Measurements from ENCODE around the gene NUP188. TPM values are rescaled to one million over a fixed set of nuclear protein-coding genes. Genes with fewer than 3 reads are reported as not detected.
A peak's percentile ranks its signal among the peaks of the same experiment; 100 is the strongest.

The NUP188 gene
- total RNA-seq, 1 experiment from 2014 or later = 98.9 TPM

- peak overlapping the region; percentile 32; the same call in 1 of the 2 replicates for H3K27ac Mint-ChIP-seq
- H3K4me1 Mint-ChIP-seq = peaks cover 26% of the 10 kb centered on the region
- ATAC-seq = no peak
- H3K4me3 Mint-ChIP-seq = no peak overlapping the region
- no peak for TF ChIP-seq FOXP4 (CRISPR knock-in tag; IDR thresholded peaks at IDR 0.05)
- TF ChIP-seq ELF4 (CRISPR knock-in tag; IDR thresholded peaks at IDR 0.05; ENCODE audit: low read depth) = no peak
- TF ChIP-seq, protein P1, sequence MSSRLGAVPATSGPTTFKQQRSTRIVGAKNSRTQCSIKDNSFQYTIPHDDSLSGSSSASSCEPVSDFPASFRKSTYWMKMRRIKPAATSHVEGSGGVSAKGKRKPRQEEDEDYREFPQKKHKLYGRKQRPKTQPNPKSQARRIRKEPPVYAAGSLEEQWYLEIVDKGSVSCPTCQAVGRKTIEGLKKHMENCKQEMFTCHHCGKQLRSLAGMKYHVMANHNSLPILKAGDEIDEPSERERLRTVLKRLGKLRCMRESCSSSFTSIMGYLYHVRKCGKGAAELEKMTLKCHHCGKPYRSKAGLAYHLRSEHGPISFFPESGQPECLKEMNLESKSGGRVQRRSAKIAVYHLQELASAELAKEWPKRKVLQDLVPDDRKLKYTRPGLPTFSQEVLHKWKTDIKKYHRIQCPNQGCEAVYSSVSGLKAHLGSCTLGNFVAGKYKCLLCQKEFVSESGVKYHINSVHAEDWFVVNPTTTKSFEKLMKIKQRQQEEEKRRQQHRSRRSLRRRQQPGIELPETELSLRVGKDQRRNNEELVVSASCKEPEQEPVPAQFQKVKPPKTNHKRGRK (CRISPR knock-in tag; IDR thresholded peaks at IDR 0.05; ENCODE audit: borderline replicate concordance) = no peak
- no peak for TF ChIP-seq CBFB (CRISPR knock-in tag; IDR thresholded peaks at IDR 0.05; ENCODE audit: low read depth)
- no peak for TF ChIP-seq IRF2 (CRISPR knock-in tag; IDR thresholded peaks at IDR 0.05; ENCODE audit: borderline replicate concordance, low read depth)
- no peak for TF ChIP-seq MLX (CRISPR knock-in tag; IDR thresholded peaks at IDR 0.05)
- no peak for TF ChIP-seq FOXK1 (CRISPR knock-in tag; IDR thresholded peaks at IDR 0.05)
- no peak for TF ChIP-seq ZBTB21 (CRISPR knock-in tag; IDR thresholded peaks at IDR 0.05; ENCODE audit: borderline replicate concordance)
- no peak for TF ChIP-seq GABPB1 (CRISPR knock-in tag; IDR thresholded peaks at IDR 0.05)
- no peak for TF ChIP-seq MXD4 (CRISPR knock-in tag; IDR thresholded peaks at IDR 0.05; ENCODE audit: borderline replicate concordance)
- TF ChIP-seq, protein P2, sequence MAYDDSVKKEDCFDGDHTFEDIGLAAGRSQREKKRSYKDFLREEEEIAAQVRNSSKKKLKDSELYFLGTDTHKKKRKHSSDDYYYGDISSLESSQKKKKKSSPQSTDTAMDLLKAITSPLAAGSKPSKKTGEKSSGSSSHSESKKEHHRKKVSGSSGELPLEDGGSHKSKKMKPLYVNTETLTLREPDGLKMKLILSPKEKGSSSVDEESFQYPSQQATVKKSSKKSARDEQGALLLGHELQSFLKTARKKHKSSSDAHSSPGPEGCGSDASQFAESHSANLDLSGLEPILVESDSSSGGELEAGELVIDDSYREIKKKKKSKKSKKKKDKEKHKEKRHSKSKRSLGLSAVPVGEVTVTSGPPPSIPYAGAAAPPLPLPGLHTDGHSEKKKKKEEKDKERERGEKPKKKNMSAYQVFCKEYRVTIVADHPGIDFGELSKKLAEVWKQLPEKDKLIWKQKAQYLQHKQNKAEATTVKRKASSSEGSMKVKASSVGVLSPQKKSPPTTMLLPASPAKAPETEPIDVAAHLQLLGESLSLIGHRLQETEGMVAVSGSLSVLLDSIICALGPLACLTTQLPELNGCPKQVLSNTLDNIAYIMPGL (CRISPR knock-in tag; IDR thresholded peaks at IDR 0.05) = no peak
- TF ChIP-seq SOX15 (CRISPR knock-in tag; IDR thresholded peaks at IDR 0.05) = no peak
- TF ChIP-seq ZNF532 (CRISPR knock-in tag; IDR thresholded peaks at IDR 0.05; ENCODE audit: borderline replicate concordance) = no peak
- TF ChIP-seq NR3C1 (CRISPR knock-in tag; conservative IDR thresholded peaks at IDR 0.05; ENCODE audit: low read depth) = no peak
- TF ChIP-seq ZNF425 (CRISPR knock-in tag; conservative IDR thresholded peaks at IDR 0.05) = no peak
- TF ChIP-seq, protein P3, sequence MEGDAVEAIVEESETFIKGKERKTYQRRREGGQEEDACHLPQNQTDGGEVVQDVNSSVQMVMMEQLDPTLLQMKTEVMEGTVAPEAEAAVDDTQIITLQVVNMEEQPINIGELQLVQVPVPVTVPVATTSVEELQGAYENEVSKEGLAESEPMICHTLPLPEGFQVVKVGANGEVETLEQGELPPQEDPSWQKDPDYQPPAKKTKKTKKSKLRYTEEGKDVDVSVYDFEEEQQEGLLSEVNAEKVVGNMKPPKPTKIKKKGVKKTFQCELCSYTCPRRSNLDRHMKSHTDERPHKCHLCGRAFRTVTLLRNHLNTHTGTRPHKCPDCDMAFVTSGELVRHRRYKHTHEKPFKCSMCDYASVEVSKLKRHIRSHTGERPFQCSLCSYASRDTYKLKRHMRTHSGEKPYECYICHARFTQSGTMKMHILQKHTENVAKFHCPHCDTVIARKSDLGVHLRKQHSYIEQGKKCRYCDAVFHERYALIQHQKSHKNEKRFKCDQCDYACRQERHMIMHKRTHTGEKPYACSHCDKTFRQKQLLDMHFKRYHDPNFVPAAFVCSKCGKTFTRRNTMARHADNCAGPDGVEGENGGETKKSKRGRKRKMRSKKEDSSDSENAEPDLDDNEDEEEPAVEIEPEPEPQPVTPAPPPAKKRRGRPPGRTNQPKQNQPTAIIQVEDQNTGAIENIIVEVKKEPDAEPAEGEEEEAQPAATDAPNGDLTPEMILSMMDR (IDR thresholded peaks at IDR 0.05) = no peak
- TF ChIP-seq FOXP1 (CRISPR knock-in tag; IDR thresholded peaks at IDR 0.05; ENCODE audit: borderline replicate concordance) = no peak
- no peak for TF ChIP-seq NFYB (CRISPR knock-in tag; conservative IDR thresholded peaks at IDR 0.05; ENCODE audit: low read depth)
- TF ChIP-seq CREM (CRISPR knock-in tag; IDR thresholded peaks at IDR 0.05) = no peak
- TF ChIP-seq ZNF263 (CRISPR knock-in tag; IDR thresholded peaks at IDR 0.05; ENCODE audit: low read depth) = no peak
- peaks cover 29% of the 10 kb centered on the region for H3K36me3 Mint-ChIP-seq
- no peaks in the 10 kb centered on the region for H3K9me3 Mint-ChIP-seq
- no peak for DNase-seq (ENCODE audit: low spot score)
- no peaks in the 10 kb centered on the region for H3K27me3 Mint-ChIP-seq (ENCODE audit: low read depth)
- POLR2A ChIA-PET = no interaction called here
- CTCF ChIA-PET = no interaction called here
These were observed 30.8 kb upstream of the NUP188 start for GRCh38 chr9:128916745-128917144.

Measured in WTC11 (cell line).